Measurements from ENCODE around the gene HSPA2.
"Not testable (repeated sequence)": the region's sequence is repeated elsewhere in the genome, so short reads cannot be mapped to it uniquely, and the experiment has no call there.

The HSPA2 gene

GRCh38 chr14:64563696-64564095, 23.2 kb downstream of the HSPA2 start:
- no peak for TF ChIP-seq CTCF (IDR thresholded peaks at IDR 0.05; ENCODE audit: poor library complexity, severe bottlenecking)
- H3K36me3 ChIP-seq (ENCODE audit: low read depth): no peaks in the 10 kb centered on the region
- H3K27me3 ChIP-seq (ENCODE audit: insufficient read depth, poor library complexity, severe bottlenecking): no peaks in the 10 kb centered on the region
- H3K4me3 ChIP-seq (ENCODE audit: severe bottlenecking): no peak overlapping the region
- ATAC-seq (ENCODE audit: low read depth) (no peak), DNase-seq (ENCODE audit: low spot score) (no peak)
- H3K4me1 ChIP-seq (ENCODE audit: insufficient read depth, poor library complexity, severe bottlenecking): peaks cover 5% of the 10 kb centered on the region
- H3K9me3 ChIP-seq (ENCODE audit: severe bottlenecking): no peaks in the 10 kb centered on the region
- H3K27ac ChIP-seq (ENCODE audit: poor library complexity, severe bottlenecking): no peak overlapping the region

- no peak overlapping the region for H3K27ac ChIP-seq (ENCODE audit: poor library complexity, severe bottlenecking)
- no peak for DNase-seq (ENCODE audit: low spot score)
- H3K4me1 ChIP-seq (ENCODE audit: insufficient read depth, poor library complexity, severe bottlenecking): peaks cover 16% of the 10 kb centered on the region
These were observed 26.1 kb downstream of the HSPA2 start for GRCh38 chr14:64566651-64567122.

GRCh38 chr14:64569138-64569631, 28.6 kb downstream of the HSPA2 start:
- TF ChIP-seq CTCF (IDR thresholded peaks at IDR 0.05; ENCODE audit: poor library complexity, severe bottlenecking): no peak
- Histone ChIP-seq H3K9me3 (ENCODE audit: severe bottlenecking) (no peaks in the 10 kb centered on the region), H3K27me3 (ENCODE audit: insufficient read depth, poor library complexity, severe bottlenecking) (no peaks in the 10 kb centered on the region), H3K4me1 (ENCODE audit: insufficient read depth, poor library complexity, severe bottlenecking) (peaks cover 16% of the 10 kb centered on the region), H3K27ac (ENCODE audit: poor library complexity, severe bottlenecking) (peak overlapping the region; percentile 22), H3K36me3 (ENCODE audit: low read depth) (no peaks in the 10 kb centered on the region), H3K4me3 (ENCODE audit: severe bottlenecking) (no peak overlapping the region)
- ATAC-seq (ENCODE audit: low read depth) (peak; percentile 98), DNase-seq (ENCODE audit: low spot score) (no peak)

More at GRCh38 chr14:64566651-64567122, 26.1 kb downstream of the HSPA2 start:
- no peaks in the 10 kb centered on the region for H3K27me3 ChIP-seq (ENCODE audit: insufficient read depth, poor library complexity, severe bottlenecking)
- no peaks in the 10 kb centered on the region for H3K36me3 ChIP-seq (ENCODE audit: low read depth)
- no peak for TF ChIP-seq CTCF (IDR thresholded peaks at IDR 0.05; ENCODE audit: poor library complexity, severe bottlenecking)
- no peaks in the 10 kb centered on the region for H3K9me3 ChIP-seq (ENCODE audit: severe bottlenecking)
- ATAC-seq (ENCODE audit: low read depth): peak; percentile 30; the same call in 1 of the 3 replicates
- H3K4me3 ChIP-seq (ENCODE audit: severe bottlenecking): no peak overlapping the region

- H3K4me3 ChIP-seq (ENCODE audit: severe bottlenecking); H3K36me3 ChIP-seq (ENCODE audit: low read depth); H3K9me3 ChIP-seq (ENCODE audit: severe bottlenecking); H3K27me3 ChIP-seq (ENCODE audit: insufficient read depth, poor library complexity, severe bottlenecking); ATAC-seq (ENCODE audit: low read depth); DNase-seq (ENCODE audit: low spot score): not testable (repeated sequence)
- Histone ChIP-seq H3K27ac (ENCODE audit: poor library complexity, severe bottlenecking) (peak overlapping the region; percentile 22), H3K4me1 (ENCODE audit: insufficient read depth, poor library complexity, severe bottlenecking) (peaks cover 16% of the 10 kb centered on the region)
These were observed 29.1 kb downstream of the HSPA2 start for GRCh38 chr14:64569646-64570045.

- ATAC-seq (ENCODE audit: low read depth) (no peak), DNase-seq (ENCODE audit: low spot score) (no peak)
- Histone ChIP-seq H3K27me3 (ENCODE audit: insufficient read depth, poor library complexity, severe bottlenecking) (no peaks in the 10 kb centered on the region), H3K4me1 (ENCODE audit: insufficient read depth, poor library complexity, severe bottlenecking) (peaks cover 16% of the 10 kb centered on the region), H3K36me3 (ENCODE audit: low read depth) (no peaks in the 10 kb centered on the region), H3K27ac (ENCODE audit: poor library complexity, severe bottlenecking) (no peak overlapping the region), H3K9me3 (ENCODE audit: severe bottlenecking) (no peaks in the 10 kb centered on the region), H3K4me3 (ENCODE audit: severe bottlenecking) (no peak overlapping the region)
- TF ChIP-seq CTCF (IDR thresholded peaks at IDR 0.05; ENCODE audit: poor library complexity, severe bottlenecking): no peak
These were observed 32.0 kb downstream of the HSPA2 start for GRCh38 chr14:64572386-64573104.
